Activated CD8-positive, alpha-beta T cell treated with anti-CD3 and anti-CD28 coated beads, Interleukin-2, amount 10 ng/mL, durations not matched to agents 7 days and 5 days (primary cell): Measurements from ENCODE around the gene CCDC40. TPM values are rescaled to one million over a fixed set of nuclear protein-coding genes. Genes with fewer than 3 reads are reported as not detected.
"Not testable (repeated sequence)": the region's sequence is repeated elsewhere in the genome, so short reads cannot be mapped to it uniquely, and the experiment has no call there.

ENCODE experiments used
- ATAC-seq: fragments of 150-1000 bp; cut with Tn5 transposase; one replicate; pipeline ENCODE4 v1.10.0; 2021; ENCODE audit warnings: moderate library complexity
- CTCF ChIA-PET: fragments of 350-600 bp; sonication (Branson Sonifier 250); formaldehyde crosslinking; loops from one replicate; lab custom pipeline; 2021; ENCODE audit warnings: antibody characterized with exemption; lab: Charles Lee
- POLR2A ChIA-PET: fragments of 350-600 bp; sonication (Branson Sonifier 250); formaldehyde crosslinking; loops from one replicate; lab custom pipeline; 2021; ENCODE audit warnings: antibody characterized with exemption; lab: Charles Lee
- DNase-seq: peaks from one replicate; pipeline ENCODE4 v3.0.0-alpha.2; 2020
- H3K27ac Mint-ChIP-seq: one replicate; pipeline ENCODE4 v1.8.0; 2021; ENCODE audit warnings: mild to moderate bottlenecking, mixed read lengths
- H3K27me3 Mint-ChIP-seq: one replicate; pipeline ENCODE4 v1.8.0; 2021; ENCODE audit warnings: low read depth, mixed read lengths
- H3K36me3 Mint-ChIP-seq: one replicate; pipeline ENCODE4 v1.8.0; 2021; ENCODE audit warnings: low read depth, mixed read lengths
- H3K4me1 Mint-ChIP-seq: one replicate; pipeline ENCODE4 v1.8.0; 2021; ENCODE audit warnings: low read depth, mixed read lengths
- H3K4me3 Mint-ChIP-seq: one replicate; pipeline ENCODE4 v1.8.0; 2021; ENCODE audit warnings: mild to moderate bottlenecking, mixed read lengths
- H3K9me3 Mint-ChIP-seq: one replicate; pipeline ENCODE4 v1.8.0; 2022; ENCODE audit warnings: mixed read lengths; ENCODE audit not compliant: insufficient read depth
- total RNA-seq, 2 experiments: library from RNA; stranded (reverse); gene quantifications; one replicate each; pipeline ENCODE4 v1.2.3, GENCODE V29; 2021

CCDC40 gene
- total RNA-seq, 2 experiments from 2014 or later: not detected

DNA sequence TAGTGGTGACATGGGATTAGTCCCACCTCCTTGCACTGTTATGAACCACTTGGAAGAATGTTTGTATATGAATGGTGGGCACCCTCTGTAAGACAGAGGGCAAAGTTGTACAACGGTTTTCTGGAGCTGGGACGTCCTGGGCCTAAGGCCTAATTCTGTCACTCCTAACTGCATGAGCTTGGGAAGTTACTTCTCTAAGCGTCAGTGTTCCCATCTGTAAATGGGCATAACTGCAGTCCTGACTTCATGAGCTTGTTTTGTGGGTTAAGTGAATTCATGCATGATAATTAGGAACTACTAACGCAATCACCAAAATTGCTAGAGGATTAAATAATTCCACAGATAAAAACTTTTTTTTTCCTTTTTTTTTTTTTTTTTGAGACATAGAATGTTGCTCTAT lies 2.6 kb upstream of the CCDC40 start:
- DNase-seq (no peak), ATAC-seq (no peak)
- Mint-ChIP-seq H3K27ac (no peak overlapping the region), H3K36me3 (no peaks in the 10 kb centered on the region), H3K9me3 (no peaks in the 10 kb centered on the region), H3K27me3 (peaks cover 32% of the 10 kb centered on the region), H3K4me1 (peaks cover 14% of the 10 kb centered on the region), H3K4me3 (no peak overlapping the region)
- POLR2A ChIA-PET: no interaction called here
- CTCF ChIA-PET: interaction anchor here (1.2 to 3.8 kb wide), 4 partner anchors 25 to 68 kb away, joined by 3 to 20 read pairs (median 6); partner anchors contain the start of gene GAA

GRCh38 chr17:80034791-80035686 lies 1.4 kb upstream of the CCDC40 start:
- ChIA-PET POLR2A (no interaction called here), CTCF (interaction anchor here (1.2 to 3.8 kb wide), 3 partner anchors 27 to 66 kb away, joined by 3 to 20 read pairs (median 6); partner anchors contain the start of gene GAA)
- H3K4me1 Mint-ChIP-seq: peaks cover 14% of the 10 kb centered on the region
- peak overlapping the region; percentile 74 for H3K4me3 Mint-ChIP-seq
- peaks cover 33% of the 10 kb centered on the region for H3K27me3 Mint-ChIP-seq
- DNase-seq (peak; percentile 67), ATAC-seq (peak; percentile 28)
- H3K27ac Mint-ChIP-seq: no peak overlapping the region
- no peaks in the 10 kb centered on the region for H3K36me3 Mint-ChIP-seq
- H3K9me3 Mint-ChIP-seq: no peaks in the 10 kb centered on the region

DNA sequence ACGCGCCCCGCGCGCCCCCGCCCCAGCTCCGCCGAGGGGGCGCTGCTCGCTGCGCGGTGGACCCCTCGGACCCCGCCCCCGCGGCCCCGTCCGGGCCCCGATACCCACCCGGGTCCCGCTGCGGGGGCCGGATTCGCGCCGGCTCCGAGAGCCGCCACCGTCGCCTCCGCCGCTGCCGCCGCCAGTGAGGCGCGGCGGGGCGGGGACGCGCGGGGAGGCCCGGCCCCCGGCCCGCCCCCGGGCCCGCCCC lies 830 bp upstream of the CCDC40 start, which contains the start of gene TBC1D16:
TBC1D16 (minus strand) TSS at position 186 of the 250 bp plus-strand sequence. CDS start 22,325 bp downstream, outside the sequence.
- Mint-ChIP-seq H3K4me3 (peak within 1 kb of the TSS; percentile 78), H3K4me1 (peaks cover 14% of the 10 kb centered on the region), H3K9me3 (no peaks in the 10 kb centered on the region), H3K27me3 (peaks cover 33% of the 10 kb centered on the region), H3K27ac (peak within 1 kb of the TSS; percentile 70), H3K36me3 (no peaks in the 10 kb centered on the region)
- DNase-seq: no peak
- ChIA-PET CTCF (interaction anchor here (3.8 kb wide), 1 partner anchor 27 kb away, joined by 20 read pairs; no protein-coding TSS in a partner anchor), POLR2A (no interaction called here)
- no peak for ATAC-seq

DNA sequence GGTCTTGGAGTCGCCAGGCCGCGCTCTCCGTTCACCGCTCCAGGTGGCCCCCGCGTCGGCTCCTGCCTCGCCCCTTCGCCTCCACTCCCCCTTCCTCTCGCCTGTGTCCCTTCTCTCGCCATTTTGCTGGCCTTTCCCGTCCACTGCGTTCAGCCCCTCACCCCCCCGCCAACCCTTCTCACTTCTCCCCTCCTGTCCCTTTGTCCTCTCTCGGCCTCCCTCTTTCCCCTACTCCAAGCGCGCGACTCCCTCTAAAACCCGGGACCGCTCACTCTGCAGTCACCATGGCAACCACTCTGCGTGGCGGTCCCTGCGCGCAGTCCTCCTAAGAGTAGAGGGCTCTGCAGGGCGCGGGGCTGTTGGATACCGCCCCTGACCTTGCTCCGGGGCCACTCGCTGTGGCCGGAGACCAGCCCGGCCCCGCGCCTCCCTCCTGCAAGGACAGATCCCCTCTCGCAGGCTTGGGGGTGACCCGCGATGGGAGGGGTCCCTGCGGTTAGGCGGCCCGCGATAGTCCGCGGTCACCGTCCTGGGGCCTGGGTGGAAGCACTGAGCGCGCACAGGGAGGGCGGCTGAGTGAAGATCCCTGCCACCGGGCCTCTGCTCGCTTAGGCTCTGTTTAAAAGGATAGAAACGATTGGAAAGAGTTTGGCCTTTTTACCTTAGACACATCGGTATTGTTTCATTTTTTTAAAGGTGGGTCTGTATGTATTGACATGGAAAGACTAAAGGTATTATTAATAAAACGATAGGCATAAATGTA lies 454 bp downstream of the CCDC40 start:
- H3K27me3 Mint-ChIP-seq: peaks cover 33% of the 10 kb centered on the region
- ATAC-seq: peak; percentile 34
- H3K9me3 Mint-ChIP-seq: no peaks in the 10 kb centered on the region
- DNase-seq: peak; percentile 38
- peaks cover 14% of the 10 kb centered on the region for H3K4me1 Mint-ChIP-seq
- H3K27ac Mint-ChIP-seq: peak overlapping the region; percentile 70
- CTCF ChIA-PET: no interaction called here
- POLR2A ChIA-PET: no interaction called here
- H3K36me3 Mint-ChIP-seq: no peaks in the 10 kb centered on the region
- H3K4me3 Mint-ChIP-seq: peak overlapping the region; percentile 78

DNA sequence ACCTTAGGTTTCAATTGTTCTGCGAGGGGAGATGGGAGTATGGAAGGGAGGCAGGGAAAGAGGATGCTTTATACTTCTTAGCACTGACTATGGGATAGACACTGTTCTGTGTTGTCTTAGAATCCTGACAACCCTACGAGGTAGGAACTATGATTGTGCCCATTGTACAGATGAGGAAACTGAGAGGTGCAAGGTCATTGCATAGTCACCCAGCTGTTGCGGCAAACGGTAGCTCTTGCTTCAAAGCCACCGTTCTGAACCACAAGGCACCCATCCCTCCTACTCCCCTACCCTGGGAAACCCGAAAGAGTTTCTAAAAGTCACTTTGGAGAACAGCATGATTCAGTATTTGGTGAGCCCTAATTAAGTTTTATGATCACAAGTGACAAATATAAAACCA lies 7.5 kb downstream of the CCDC40 start:
- Mint-ChIP-seq H3K4me3 (no peak overlapping the region), H3K4me1 (no peaks in the 10 kb centered on the region), H3K27me3 (no peaks in the 10 kb centered on the region), H3K27ac (no peak overlapping the region), H3K36me3 (no peaks in the 10 kb centered on the region), H3K9me3 (no peaks in the 10 kb centered on the region)
- DNase-seq (no peak), ATAC-seq (no peak)
- ChIA-PET POLR2A (no interaction called here), CTCF (no interaction called here)

- no peak for ATAC-seq
- Mint-ChIP-seq H3K4me3 (no peak overlapping the region), H3K4me1 (no peaks in the 10 kb centered on the region), H3K36me3 (no peaks in the 10 kb centered on the region), H3K27ac (no peak overlapping the region), H3K27me3 (no peaks in the 10 kb centered on the region), H3K9me3 (no peaks in the 10 kb centered on the region)
- DNase-seq: no peak
- CTCF ChIA-PET: interaction anchor here (1.3 kb wide), 1 partner anchor 56 kb away, joined by 8 read pairs; the partner anchor contains the start of gene GAA
- POLR2A ChIA-PET: no interaction called here
These were observed 9.3 kb downstream of the CCDC40 start for GRCh38 chr17:80045703-80046102.

GRCh38 chr17:80046709-80047108 lies 10.3 kb downstream of the CCDC40 start:
- ATAC-seq, H3K4me3 Mint-ChIP-seq, CTCF ChIA-PET, H3K36me3 Mint-ChIP-seq, H3K9me3 Mint-ChIP-seq, H3K27me3 Mint-ChIP-seq, H3K4me1 Mint-ChIP-seq, DNase-seq, H3K27ac Mint-ChIP-seq, POLR2A ChIA-PET: not testable (repeated sequence)

DNA sequence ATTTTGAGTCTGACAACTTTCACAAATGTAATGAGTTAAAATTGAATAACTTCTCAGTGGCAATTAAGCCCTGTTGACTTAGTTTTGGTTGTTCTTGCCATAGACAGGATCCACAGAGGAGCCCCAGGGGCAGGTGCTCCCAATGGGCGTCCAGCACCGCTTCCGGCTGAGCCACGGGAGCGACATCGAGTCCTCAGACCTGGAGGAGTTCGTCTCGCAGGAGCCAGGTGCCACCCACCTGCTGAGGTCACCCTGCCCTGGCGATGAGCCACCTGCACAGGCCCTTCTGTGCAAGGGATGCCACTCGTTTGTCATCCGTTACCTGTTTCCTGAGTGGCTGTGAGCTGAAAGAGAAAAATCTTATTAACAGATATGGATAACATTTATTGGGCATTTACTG lies 10.7 kb downstream of the CCDC40 start:
- Mint-ChIP-seq H3K36me3 (no peaks in the 10 kb centered on the region), H3K4me3 (no peak overlapping the region), H3K9me3 (no peaks in the 10 kb centered on the region), H3K27ac (no peak overlapping the region), H3K27me3 (no peaks in the 10 kb centered on the region), H3K4me1 (no peaks in the 10 kb centered on the region)
- ChIA-PET CTCF (no interaction called here), POLR2A (no interaction called here)
- DNase-seq: no peak
- no peak for ATAC-seq

- DNase-seq: no peak
- H3K4me3 Mint-ChIP-seq: no peak overlapping the region
- H3K27me3 Mint-ChIP-seq: no peaks in the 10 kb centered on the region
- POLR2A ChIA-PET: no interaction called here
- ATAC-seq: no peak
- CTCF ChIA-PET: interaction anchor here (1.6 kb wide), 1 partner anchor 42 kb away, joined by 6 read pairs; no protein-coding TSS in a partner anchor
- no peak overlapping the region for H3K27ac Mint-ChIP-seq
- no peaks in the 10 kb centered on the region for H3K9me3 Mint-ChIP-seq
- no peaks in the 10 kb centered on the region for H3K36me3 Mint-ChIP-seq
- no peaks in the 10 kb centered on the region for H3K4me1 Mint-ChIP-seq
These were observed 13.5 kb downstream of the CCDC40 start for GRCh38 chr17:80049986-80050385.

DNA sequence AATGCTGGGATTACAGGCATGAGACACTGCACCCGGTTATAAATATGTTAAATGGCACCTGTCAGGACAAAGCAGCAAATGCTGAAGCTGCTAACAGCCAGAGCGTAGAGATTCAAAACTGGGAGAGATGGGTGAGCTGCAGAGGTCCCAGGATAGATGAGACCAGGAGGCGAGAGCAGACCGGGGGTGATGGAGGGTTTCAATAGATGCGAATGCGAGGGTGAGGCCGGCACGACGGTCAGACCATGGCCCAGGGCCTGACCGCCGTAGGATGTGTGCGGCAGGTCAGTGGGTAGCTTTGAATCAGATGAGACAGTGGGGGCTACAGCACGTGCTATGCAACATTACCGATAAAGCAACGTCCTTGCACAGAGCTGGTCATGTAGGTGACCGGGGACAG lies 14.3 kb downstream of the CCDC40 start:
- no peak overlapping the region for H3K4me3 Mint-ChIP-seq
- H3K36me3 Mint-ChIP-seq: no peaks in the 10 kb centered on the region
- ATAC-seq: no peak
- ChIA-PET POLR2A (no interaction called here), CTCF (no interaction called here)
- H3K9me3 Mint-ChIP-seq: no peaks in the 10 kb centered on the region
- no peaks in the 10 kb centered on the region for H3K4me1 Mint-ChIP-seq
- no peak overlapping the region for H3K27ac Mint-ChIP-seq
- no peaks in the 10 kb centered on the region for H3K27me3 Mint-ChIP-seq
- no peak for DNase-seq

DNA sequence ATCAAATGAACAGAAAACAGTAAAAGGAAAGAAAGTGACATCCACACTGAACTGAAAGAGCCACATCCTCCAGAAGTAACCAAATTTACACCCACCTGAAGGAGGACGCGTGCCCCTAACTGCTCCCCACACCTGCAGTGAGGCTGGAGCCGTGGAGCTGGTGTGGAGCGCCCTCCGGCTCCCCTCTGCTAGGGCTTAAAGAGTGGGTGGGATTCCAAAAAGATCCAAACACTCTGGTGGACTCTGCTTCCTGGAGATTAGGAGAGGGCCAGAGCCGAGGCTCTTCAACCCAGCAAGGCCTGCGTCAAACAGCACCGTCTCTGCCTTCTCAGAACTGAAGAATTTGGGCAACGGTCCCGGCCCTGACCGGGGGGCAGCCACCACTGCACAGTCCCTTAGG lies 15.2 kb downstream of the CCDC40 start:
- ChIA-PET CTCF (no interaction called here), POLR2A (no interaction called here)
- Mint-ChIP-seq H3K27me3 (no peaks in the 10 kb centered on the region), H3K4me1 (no peaks in the 10 kb centered on the region), H3K4me3 (no peak overlapping the region), H3K27ac (no peak overlapping the region), H3K36me3 (no peaks in the 10 kb centered on the region), H3K9me3 (no peaks in the 10 kb centered on the region)
- no peak for ATAC-seq
- DNase-seq: no peak

GRCh38 chr17:80053102-80053501 lies 16.7 kb downstream of the CCDC40 start:
- H3K27ac Mint-ChIP-seq: no peak overlapping the region
- no peaks in the 10 kb centered on the region for H3K9me3 Mint-ChIP-seq
- no peak for ATAC-seq
- DNase-seq: no peak
- POLR2A ChIA-PET: no interaction called here
- H3K36me3 Mint-ChIP-seq: no peaks in the 10 kb centered on the region
- no peaks in the 10 kb centered on the region for H3K4me1 Mint-ChIP-seq
- no peak overlapping the region for H3K4me3 Mint-ChIP-seq
- no peaks in the 10 kb centered on the region for H3K27me3 Mint-ChIP-seq
- CTCF ChIA-PET: no interaction called here
